K562 (cell line): ENCODE results near the gene COL13A1. TPM values are rescaled to one million over a fixed set of nuclear protein-coding genes. Genes with fewer than 3 reads are reported as not detected.
A peak's percentile ranks its signal among the peaks of the same experiment; 100 is the strongest.

ENCODE experiments used
- CBX8 ChIP-seq: fragments of 200-600 bp; sonication (generic); IDR thresholded peaks from 2 replicates; pipeline ENCODE4 v1.6.1; 2012; ENCODE audit warnings: borderline replicate concordance, mixed run types, low read depth, mild to moderate bottlenecking, moderate library complexity, mixed read lengths, low read length, control low read depth, inconsistent platforms; ENCODE audit not compliant: poor library complexity, severe bottlenecking; ENCODE audit errors: extremely low read depth
- CREB5 ChIP-seq: fragments of 250-450 bp; sonication (Bioruptor Pico); IDR thresholded peaks from 2 replicates; pipeline ENCODE4 v1.5.0; 2020; ENCODE audit warnings: mild to moderate bottlenecking
- DIDO1 ChIP-seq: fragments of 450-650 bp; IDR thresholded peaks from 2 replicates; pipeline ENCODE4 v1.6.1; 2016; ENCODE audit warnings: low read depth, missing biosample characterization, missing genetic modification characterization
- EGR1 ChIP-seq: fragments of 450-650 bp; conservative IDR thresholded peaks from 2 replicates; pipeline ENCODE4 v1.6.1; 2017; ENCODE audit warnings: mild to moderate bottlenecking
- MBD1 ChIP-seq: fragments of 250-450 bp; sonication (Bioruptor Pico); IDR thresholded peaks from 2 replicates; pipeline ENCODE4 v1.8.0; 2022; ENCODE audit warnings: inconsistent platforms
- YY1 ChIP-seq, 3 experiments: IDR thresholded peaks; 2 replicates each; pipeline ENCODE4 v1.6.1; 2011; ENCODE audit warnings: low read length in 2 of 3, mild to moderate bottlenecking in 2 of 3, moderate library complexity in 2 of 3, borderline replicate concordance in 1 of 3, control low read depth in 1 of 3, low read depth in 1 of 3; ENCODE audit not compliant: insufficient read depth in 3 of 3, insufficient replicate concordance in 2 of 3, control insufficient read depth in 1 of 3, insufficient read length in 1 of 3; ENCODE audit errors: extremely low read depth in 1 of 3
- ZNF184 ChIP-seq: sonication (generic); formaldehyde crosslinking; IDR thresholded peaks from 2 replicates; pipeline ENCODE4 v1.5.0; 2020; ENCODE audit warnings: missing genetic modification reagents
- ZSCAN29 ChIP-seq: fragments of 450-650 bp; IDR thresholded peaks from 2 replicates; pipeline ENCODE4 v1.6.1; 2017
- polyA plus RNA-seq, 8 experiments: library from polyadenylated mRNA; depleted of rRNA in 4 of 8; stranded (reverse) in 5 of 8; unstranded in 3 of 8; fragments of >200 nt; fragmentation: Nextera tagmentation in 2 of 8; fragmentation: Illumina TruSeq in 1 of 8; extraction: Ambion mirVana in 2 of 8; extraction: Trizol in 1 of 8; gene quantifications; 2 replicates each; pipeline versions ENCODE4 v1.2.1 to v1.2.3, GENCODE V29; 2011 to 2014; ENCODE audit warnings: inconsistent platforms in 1 of 8, missing spikeins in 1 of 8
- total RNA-seq, 7 experiments: library from RNA; depleted of rRNA in 6 of 7; stranded (reverse); fragments of >200 nt in 6 of 7; fragmentation: Illumina TruSeq in 2 of 7; extraction: Trizol in 2 of 7; gene quantifications; 2 replicates each; pipeline versions ENCODE4 v1.2.1 to v1.2.3, GENCODE V29; 2011 to 2021; ENCODE audit warnings: low replicate concordance in 1 of 7
- TF ChIP-seq, protein P1 (sequence below), 2 experiments: fragments of 450-650 bp; formaldehyde crosslinking in 1 of 2; IDR thresholded peaks; 2 replicates each; pipeline versions ENCODE4 v1.4.0 to v1.6.1; 2014 to 2020; ENCODE audit warnings: mild to moderate bottlenecking in 2 of 2, borderline replicate concordance in 1 of 2, low read depth in 1 of 2
- TF ChIP-seq, protein P2 (sequence below): sonication (generic); formaldehyde crosslinking; IDR thresholded peaks from 2 replicates; pipeline ENCODE4 v1.8.0; 2022; ENCODE audit warnings: missing genetic modification reagents, mild to moderate bottlenecking, borderline replicate concordance

The COL13A1 gene
- total and polyA plus RNA-seq, 9 of the 15 experiments (the other 6 are each of a cell fraction or from before 2014, with no cell fraction given) = not detected

DNA sequence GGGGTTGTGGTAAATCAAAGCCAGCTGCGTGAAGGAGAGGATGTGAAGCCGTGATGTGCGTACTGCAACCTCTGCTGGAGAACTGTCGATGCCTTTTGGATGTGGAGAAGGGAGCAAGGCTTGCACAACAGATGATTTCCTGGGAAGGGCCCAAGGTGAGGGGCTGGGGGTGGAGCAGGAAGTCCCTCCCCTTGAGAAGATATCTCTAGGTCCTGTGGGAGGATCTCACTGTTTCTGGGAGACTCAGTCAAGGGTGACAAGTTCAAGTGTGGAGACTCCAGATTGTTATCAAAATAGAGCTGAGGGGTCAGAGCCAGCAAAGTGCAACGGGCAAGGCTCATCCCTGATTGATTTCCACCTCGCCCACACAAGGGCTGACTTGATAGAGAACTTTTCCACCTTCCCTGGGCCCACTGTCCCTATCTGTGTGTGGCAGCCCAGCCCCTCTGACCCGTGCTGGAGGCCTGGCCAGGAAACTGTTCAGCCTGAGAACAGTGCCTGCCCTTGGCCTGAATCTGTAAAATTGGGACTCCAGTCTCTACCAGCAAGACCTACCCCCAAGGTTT, 55.0 kb downstream of the COL13A1 start (continued):
- TF ChIP-seq, protein P1, sequence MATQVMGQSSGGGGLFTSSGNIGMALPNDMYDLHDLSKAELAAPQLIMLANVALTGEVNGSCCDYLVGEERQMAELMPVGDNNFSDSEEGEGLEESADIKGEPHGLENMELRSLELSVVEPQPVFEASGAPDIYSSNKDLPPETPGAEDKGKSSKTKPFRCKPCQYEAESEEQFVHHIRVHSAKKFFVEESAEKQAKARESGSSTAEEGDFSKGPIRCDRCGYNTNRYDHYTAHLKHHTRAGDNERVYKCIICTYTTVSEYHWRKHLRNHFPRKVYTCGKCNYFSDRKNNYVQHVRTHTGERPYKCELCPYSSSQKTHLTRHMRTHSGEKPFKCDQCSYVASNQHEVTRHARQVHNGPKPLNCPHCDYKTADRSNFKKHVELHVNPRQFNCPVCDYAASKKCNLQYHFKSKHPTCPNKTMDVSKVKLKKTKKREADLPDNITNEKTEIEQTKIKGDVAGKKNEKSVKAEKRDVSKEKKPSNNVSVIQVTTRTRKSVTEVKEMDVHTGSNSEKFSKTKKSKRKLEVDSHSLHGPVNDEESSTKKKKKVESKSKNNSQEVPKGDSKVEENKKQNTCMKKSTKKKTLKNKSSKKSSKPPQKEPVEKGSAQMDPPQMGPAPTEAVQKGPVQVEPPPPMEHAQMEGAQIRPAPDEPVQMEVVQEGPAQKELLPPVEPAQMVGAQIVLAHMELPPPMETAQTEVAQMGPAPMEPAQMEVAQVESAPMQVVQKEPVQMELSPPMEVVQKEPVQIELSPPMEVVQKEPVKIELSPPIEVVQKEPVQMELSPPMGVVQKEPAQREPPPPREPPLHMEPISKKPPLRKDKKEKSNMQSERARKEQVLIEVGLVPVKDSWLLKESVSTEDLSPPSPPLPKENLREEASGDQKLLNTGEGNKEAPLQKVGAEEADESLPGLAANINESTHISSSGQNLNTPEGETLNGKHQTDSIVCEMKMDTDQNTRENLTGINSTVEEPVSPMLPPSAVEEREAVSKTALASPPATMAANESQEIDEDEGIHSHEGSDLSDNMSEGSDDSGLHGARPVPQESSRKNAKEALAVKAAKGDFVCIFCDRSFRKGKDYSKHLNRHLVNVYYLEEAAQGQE (IDR thresholded peaks at IDR 0.05; ENCODE audit: borderline replicate concordance) = no peak
- TF ChIP-seq, protein P1 (CRISPR knock-in tag; IDR thresholded peaks at IDR 0.05; ENCODE audit: low read depth) = no peak
- TF ChIP-seq ZSCAN29 (no peak), YY1 (IDR thresholded peaks at IDR 0.05; ENCODE audit: borderline replicate concordance in 1 of 3, control insufficient read depth in 1 of 3, extremely low read depth in 1 of 3, insufficient read depth in 3 of 3, insufficient read length in 1 of 3, insufficient replicate concordance in 2 of 3, low read depth in 1 of 3, low read length in 2 of 3) (no peak), CBX8 (no peak), CREB5 (no peak), MBD1 (CRISPR knock-in tag) (no peak), EGR1 (peak; percentile 61), DIDO1 (tag) (no peak), ZNF184 (no peak)
- TF ChIP-seq, protein P2, sequence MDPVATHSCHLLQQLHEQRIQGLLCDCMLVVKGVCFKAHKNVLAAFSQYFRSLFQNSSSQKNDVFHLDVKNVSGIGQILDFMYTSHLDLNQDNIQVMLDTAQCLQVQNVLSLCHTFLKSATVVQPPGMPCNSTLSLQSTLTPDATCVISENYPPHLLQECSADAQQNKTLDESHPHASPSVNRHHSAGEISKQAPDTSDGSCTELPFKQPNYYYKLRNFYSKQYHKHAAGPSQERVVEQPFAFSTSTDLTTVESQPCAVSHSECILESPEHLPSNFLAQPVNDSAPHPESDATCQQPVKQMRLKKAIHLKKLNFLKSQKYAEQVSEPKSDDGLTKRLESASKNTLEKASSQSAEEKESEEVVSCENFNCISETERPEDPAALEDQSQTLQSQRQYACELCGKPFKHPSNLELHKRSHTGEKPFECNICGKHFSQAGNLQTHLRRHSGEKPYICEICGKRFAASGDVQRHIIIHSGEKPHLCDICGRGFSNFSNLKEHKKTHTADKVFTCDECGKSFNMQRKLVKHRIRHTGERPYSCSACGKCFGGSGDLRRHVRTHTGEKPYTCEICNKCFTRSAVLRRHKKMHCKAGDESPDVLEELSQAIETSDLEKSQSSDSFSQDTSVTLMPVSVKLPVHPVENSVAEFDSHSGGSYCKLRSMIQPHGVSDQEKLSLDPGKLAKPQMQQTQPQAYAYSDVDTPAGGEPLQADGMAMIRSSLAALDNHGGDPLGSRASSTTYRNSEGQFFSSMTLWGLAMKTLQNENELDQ (CRISPR knock-in tag) = no peak
